GM21576 (cell line): ENCODE data around the gene CD274.
"Not testable (repeated sequence)": the region's sequence is repeated elsewhere in the genome, so short reads cannot be mapped to it uniquely, and the experiment has no call there.

Experiments used
- ATAC-seq: cut with Tn5 transposase; IDR thresholded peaks from one replicate; pipeline ENCODE4 v1.9.1; 2021; ENCODE audit warnings: mild to moderate bottlenecking, moderate library complexity; ENCODE audit not compliant: unreplicated experiment

The CD274 gene

DNA sequence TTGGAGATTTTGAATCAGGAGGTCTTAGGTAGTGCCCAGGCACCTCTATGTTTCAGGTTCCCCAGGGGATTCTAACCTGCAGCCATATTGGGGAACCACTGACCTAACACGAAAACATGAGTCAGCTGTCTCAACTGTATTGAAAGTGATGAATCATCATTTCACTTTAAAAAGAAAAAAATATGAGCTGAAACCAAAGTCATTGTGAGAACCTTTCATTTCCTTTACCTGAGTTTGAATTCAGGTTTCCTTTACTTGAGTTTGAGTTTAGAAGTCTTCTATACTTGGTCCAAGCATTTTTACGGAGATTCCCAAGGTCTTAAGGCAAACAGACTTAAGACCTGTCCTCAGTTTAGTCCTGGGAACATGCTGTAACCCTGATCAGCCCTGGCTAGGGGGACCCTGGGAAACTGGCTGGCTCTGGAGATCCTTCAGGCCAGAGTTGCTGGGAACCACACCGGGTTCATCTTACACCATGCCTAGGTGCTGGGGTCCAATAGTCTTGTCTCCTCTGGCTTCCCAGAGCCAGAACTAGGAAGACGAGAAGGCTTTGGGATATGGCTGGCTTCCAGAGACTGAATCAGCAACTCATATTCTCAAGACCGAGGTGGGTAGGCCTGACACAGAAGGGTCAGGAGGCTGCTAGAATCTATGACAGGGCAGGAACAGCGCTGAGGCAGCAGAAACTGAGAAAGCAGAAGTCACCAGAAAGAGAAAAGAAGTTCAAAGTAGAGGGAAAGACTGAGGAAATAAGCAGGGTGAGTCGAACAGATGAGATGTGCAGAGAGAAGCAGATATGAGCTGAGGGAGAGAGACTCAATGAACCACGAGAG is 43.6 kb downstream of the CD274 start:
- peak; percentile 80 for ATAC-seq

DNA sequence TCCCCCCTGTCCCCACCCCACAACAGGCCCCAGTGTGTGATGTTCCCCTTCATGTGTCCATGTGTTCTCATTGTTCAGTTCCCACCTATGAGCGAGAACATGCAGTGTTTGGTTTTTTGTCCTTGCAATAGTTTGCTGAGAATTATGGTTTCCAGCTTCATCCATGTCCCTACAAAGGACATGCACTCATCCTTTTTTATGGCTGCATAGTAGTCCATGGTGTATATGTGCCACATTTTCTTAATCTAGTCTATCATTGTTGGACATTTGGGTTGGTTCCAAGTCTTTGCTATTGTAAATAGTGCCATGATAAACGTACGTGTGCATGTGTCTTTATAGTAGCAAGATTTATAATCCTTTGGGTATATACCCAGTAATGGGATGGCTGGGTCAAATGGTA is 44.4 kb downstream of the CD274 start:
- not testable (repeated sequence) for ATAC-seq

DNA sequence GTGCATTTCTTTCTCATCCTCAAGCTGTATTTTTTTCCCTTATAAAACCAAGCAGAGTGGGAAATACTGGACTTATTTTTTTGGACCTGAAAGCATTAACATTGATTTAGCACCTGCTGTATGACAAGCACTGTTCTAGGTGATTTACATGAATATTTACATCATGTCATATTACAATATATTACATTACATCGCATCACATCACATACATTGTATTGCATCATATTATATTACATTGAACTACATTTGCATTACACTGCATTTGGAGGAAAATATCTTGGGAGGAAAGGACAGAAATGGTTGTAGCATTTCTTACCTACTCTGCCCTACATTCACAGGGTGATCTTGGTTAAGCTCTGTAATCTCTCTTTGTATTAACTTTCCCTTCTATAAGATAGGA is 48.8 kb downstream of the CD274 start:
- no peak for ATAC-seq

DNA sequence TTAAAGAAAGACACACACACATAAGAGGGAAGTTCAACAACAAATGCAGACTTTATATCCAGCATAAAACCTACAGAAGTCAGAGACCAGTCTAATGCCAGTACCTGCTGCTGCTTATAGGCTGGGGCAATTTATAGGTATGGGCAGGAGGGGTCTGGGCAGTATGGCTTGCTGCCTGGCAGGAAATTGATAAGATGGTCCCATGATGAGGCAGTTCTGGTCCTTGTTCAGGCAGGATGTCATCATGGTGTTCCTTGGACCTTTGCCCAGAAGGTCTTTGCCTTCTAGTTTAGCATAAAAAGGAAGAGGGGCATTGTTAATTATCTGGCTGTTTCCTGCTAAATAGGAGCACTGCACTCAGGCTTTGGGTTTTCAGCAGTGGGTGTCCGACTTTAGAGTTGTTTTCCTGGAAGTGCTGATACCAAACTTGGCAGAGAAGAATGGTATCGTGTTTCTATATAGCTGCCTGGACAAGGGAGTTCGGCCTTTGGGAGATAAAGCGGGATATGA is 49.6 kb downstream of the CD274 start:
- ATAC-seq, result no peak

DNA sequence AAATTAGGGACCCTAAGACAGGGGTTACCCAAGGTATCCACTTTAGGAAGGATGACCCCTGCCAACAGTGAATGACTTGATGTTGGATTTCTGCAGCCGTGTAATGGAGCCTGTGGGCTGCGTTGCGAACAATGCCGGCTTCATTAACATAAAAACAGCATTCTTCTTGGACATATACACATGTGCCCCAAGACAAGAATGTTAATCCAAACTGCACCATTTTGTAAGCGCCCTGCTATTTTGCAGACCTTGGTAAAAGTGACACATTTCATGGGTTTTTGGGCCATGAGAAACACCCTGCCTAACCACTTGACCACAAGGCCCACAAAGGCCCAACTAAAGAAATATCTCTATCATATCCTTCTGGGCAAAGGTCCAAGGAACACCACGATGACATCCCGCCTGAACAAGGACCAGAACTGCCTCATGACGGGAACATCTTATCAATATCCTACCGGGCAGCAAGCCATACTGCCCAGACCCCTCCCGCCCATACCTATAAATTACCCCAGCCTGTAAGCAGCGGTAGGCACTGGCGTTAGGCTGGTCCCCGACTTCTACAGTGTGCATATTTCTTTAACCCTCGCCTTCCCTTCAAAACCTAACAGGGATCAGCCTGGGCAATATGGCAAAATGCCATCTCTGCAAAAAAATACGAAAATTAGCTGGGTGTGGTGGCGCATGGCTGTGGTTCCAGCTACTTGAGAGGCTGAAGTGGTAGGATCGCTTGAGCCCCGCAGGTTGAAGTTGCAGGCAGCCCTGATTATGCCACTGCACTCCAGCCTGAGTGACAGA is 50.3 kb downstream of the CD274 start:
- no peak for ATAC-seq

DNA sequence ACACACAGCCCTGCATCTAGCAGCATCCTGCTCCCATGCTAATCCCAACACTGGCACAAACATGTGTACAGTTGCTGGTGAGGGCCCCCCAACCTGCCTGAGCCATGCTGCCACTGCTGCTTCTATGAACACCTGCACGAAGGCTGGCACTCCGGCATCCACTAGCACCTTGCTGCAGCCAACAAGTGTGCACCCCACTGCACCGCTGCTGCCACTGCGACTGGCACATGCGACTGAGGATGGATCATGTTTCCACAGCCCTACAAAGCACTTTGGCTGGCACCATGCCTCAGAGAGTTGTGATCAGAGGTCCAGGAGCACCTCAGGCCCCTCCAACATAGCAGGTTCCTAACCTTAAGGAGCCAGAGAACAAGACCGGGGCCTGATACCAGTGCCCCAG is 52.2 kb downstream of the CD274 start:
- no peak for ATAC-seq

DNA sequence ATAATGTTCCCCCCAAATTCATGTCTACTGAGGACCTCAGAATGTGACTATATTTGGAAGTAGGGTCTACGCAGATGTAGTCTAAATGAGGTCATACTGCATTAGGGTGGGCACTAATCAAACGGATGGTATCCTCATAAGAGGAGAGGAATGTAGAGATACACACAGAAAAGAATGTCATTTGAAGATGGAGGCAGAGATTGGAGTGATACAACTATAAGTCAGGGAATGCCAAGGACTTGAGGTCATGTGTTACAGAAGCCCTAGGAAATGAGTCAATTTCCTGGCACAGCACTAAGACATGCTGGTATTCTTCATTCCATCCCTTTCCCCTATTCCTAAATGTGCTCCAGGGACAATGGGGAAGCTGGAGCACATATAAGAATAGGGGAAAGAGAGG is 59.2 kb downstream of the CD274 start:
- ATAC-seq, result no peak

DNA sequence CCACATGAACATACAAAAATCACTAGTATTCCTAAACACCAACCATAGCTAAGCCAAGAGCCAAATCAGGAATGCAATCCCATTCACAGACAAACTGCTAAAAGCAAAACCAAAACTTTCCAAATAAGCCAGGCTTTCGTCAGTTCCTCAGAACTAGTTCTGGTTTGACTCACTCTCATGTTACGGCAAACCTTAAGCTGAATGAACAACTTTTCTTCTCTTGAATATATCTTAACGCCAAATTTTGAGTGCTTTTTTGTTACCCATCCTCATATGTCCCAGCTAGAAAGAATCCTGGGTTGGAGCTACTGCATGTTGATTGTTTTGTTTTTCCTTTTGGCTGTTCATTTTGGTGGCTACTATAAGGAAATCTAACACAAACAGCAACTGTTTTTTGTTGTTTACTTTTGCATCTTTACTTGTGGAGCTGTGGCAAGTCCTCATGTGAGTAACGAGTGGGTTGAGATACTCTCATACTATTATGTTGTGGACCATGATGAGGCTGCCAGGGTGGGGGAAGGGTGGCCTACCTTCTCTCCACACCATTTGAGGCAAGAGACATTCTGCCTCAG is 60.1 kb downstream of the CD274 start, which contains the start of gene PDCD1LG2:
PDCD1LG2 (plus strand) TSS at position 172 of the 572 bp plus-strand sequence. CDS start 12,016 bp downstream, outside the sequence.
- peak; percentile 65 for ATAC-seq

DNA sequence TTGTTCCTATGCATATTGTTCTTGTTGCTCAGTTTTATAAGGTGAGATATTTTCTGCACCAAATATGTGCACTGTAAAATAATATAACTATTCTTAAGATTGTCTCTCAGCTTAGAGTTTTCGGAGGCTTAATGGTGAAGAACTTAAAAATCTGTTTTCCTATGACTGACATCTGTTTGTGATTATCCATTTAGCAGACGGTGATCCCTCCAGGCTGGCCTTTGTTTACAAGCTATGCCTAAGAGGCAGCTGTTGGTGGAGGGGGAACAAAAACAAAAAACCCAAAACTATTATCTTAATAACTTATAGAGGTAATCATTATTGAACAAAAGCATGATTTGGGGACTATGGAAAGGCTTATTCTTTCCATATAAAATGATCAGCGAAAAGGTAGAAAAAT is 60.6 kb downstream of the CD274 start:
- ATAC-seq, result no peak

DNA sequence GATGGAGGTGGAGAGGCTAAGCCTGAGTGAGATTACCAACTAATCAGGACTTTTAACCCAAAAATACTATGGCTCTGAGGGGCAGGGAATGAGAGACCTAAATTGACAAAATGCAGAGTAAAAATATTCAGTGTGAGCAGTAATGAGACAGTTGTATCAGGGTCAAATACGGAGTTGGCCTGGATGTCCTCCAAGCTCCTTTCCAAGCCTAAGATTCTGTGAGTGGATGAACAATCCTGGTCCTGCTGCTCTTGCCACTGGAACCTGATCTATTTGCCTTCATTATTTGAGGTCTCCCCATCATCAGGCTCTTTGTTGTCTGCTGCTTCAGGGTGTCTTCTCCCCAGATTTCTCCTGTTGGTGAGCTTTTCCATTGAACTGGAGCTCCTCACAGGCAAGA is 61.1 kb downstream of the CD274 start:
- ATAC-seq, result no peak

DNA sequence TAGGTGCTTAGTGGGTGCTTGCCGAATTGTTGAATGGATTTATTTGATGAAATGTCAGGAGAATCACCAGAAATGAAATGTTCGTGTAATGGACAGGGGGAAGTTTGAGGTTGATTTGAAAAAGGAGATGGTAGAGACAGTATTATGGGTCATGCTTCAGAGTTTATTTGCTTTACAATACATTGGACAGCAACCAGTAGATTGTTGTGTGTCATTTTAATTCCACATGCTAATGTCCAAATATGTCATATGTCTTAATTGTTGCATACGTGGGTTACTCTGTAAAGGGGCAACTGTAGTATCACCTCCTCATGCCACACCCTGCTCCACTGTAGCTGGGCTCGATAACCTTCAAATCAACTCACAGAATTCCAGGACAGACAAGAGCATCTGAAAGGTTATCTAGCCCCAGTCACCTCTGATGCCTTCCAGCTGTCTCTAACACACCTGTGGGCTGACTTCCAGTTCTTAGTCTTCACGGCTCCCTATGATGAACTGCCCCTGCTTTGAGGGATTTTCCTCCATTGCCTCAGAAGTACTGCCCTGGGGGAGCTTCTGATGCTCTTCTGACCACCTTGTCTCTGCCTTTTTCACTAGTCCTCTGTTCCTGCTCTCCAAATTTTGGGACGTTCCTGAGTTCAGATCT is 61.7 kb downstream of the CD274 start:
- no peak for ATAC-seq

DNA sequence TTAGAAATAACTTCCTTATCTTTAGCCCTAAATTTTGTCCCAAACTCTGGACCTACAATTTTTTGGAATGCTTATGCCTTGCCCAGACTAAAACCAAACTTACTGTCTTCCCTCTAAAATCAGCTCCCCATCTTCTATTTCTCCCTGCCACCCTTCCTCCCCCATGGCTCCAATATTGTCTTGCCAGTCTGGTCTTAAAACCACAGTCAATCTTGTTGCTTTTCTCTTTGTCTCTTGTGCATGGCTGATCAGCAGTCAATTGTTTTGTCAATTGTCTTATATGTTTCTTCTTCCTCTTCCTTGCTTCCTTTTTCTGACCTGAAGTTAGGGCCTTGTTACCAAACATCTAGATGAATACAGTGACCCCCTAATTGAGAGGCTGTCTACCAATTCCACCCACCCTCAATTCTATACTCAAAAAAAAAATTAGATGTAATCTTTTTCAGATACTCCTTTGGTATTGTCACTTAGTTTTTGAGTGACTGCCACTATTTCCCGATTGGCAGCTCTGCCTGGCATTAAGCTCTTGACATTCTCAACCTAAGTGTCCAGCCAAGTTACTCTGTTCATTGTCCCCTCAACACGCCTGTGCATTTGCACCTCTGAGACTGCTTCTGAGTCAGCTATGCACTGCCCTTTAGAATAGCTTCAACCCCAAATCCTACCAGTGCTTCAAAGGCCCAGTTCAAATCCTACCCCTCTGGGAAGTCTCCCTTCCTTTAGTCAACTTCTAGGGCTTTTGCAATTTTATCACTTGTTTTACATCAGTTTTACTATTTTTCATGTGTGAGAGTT is 62.5 kb downstream of the CD274 start:
- ATAC-seq, result no peak

DNA sequence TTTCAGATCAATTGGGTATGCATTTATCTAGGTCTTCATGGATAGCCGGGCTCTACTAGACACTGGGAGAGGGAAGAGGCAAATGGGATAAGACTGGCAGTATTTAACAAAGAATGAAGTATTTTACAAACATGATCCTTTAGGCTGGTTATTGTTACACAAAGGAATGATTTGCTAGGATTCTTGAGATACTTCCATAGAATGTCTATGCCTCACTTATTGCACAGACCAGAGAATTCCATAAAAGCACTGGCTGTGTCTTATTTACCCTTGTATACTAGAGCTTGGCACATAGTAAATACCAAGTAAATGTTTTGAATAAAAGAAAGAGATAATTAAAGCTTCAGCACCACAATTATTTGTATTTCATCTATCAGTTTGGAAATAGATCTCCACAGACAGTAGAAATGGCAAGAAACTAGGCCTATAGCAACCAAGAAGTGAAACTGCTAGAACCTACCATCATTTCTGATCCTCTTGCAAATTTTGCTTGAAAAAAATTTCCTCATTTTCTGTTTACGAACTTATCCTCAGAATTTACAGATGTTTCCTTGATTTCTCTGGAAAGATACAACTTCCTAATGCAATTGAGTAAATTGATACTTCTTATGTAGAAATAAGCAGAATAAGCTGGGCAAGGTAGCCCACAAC is 63.7 kb downstream of the CD274 start:
- ATAC-seq, result no peak

DNA sequence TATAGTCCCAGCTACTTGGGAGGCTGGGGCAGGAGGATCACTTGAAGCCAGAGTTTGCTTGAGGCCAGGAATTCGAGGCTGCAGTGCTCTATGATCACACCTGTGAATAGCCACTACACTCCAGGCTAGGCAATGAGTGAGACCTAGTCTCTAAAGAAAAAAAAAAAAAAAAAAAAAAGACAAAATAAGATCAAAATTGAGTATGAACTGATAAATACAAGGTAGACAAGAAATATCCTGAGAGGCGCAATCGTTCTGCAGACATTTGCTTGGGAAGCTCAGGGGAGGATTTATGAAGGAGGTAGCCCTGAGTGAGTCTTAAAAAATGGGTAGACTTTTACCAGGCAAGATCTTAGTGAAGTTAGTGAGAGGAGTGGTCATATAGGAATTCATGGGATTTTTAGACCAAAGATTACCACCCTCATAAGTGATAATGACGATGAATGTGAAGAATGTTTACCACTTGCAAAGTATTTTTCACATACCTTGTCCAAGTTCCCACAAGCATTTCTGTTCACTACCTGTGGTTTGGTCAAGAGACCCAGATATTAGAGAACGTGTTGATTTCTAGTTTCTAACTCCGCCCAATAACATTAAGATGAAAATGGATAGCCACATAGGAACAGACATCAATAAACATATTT is 64.4 kb downstream of the CD274 start:
- ATAC-seq, result no peak

DNA sequence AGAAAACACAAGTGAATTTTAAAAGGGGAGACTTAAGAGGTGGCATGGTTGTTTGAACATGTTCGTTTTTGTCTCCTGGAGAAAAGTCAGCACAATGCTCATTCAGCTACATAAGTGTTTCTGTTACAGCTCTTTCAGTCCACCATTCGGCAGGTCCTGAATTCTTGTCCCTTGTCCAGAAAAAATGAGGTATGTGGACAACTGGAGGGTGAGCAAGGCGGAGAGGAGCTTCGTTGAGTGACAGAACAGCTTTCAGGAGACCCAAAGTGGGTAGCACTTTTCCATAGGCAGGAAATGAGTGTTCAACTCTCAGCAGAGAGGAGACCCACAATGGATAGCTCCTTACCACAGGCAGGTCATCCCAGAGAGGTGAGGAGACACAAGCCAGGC is 64.9 kb downstream of the CD274 start:
- ATAC-seq, result no peak

DNA sequence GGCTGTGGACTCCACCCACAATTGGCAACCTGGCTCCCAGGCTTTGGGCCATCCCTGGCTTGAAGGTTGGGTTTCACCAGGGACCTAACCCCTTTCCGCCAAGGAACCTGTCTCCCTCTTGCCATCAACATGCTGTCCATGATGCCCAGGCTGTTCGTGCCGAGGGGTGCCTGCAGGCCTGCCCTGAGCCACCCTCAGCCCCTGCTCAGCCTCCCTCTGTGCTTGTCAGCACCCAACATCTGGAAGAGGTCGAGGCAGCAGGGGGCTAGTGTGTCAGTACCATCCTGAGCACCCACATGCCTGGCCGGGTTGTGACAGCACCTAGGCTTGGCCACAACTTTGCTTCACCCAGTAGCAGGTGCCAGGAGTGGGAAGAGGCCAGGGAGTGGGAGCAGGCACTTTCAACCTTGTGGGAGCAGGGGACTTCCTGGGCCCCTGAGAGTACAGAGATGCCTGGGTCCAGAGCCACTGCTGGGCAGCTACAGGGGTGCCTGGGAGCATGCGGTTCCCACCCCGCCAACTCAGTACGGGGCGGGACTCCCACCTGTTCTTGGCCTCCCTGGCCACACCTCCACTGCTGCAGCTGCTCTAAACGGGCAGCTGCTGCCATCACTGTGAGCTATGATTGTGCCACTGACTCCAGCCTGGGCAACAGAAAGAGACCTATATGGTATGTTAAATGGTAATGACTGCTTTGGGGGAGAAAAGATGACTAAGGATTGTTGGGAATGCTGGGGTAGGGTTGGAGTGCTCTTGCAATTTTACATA is 66.3 kb downstream of the CD274 start:
- ATAC-seq, result no peak

DNA sequence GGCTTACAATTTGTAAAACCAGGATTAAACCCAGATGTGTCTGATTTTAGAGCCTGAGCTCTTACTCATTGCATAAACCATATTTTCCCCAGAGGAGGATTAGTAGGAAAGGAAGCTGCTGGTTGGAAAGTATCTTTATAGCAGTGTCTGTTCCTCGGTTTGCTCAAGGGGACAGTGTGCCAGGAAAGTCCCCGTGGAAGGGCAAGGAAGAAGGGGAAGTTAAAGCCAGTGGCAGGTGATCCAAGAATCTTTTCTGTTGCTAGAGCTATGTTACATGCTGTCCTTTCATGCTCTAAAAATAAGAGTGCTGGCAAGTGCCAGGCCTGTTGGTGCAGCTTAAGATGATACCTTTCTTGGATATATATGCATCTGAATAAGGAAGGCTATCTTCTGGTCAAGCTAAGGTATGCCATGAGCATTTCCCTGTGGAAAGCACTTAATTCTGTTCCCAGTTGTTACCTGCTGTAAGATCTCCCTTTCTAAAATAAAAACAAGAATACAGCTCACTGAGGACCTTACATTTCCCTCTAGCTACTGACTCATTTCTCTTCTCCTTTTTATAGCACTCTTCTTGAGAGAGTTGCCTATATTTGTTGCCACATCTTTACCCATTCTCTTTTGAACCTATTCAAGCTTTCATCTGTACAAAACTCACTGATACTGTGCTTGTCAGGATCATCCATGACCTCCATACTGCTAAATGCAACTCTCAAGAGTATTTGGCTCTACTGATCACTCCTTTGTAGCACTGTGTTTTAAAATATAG is 68.0 kb downstream of the CD274 start:
- peak; percentile 65 for ATAC-seq

DNA sequence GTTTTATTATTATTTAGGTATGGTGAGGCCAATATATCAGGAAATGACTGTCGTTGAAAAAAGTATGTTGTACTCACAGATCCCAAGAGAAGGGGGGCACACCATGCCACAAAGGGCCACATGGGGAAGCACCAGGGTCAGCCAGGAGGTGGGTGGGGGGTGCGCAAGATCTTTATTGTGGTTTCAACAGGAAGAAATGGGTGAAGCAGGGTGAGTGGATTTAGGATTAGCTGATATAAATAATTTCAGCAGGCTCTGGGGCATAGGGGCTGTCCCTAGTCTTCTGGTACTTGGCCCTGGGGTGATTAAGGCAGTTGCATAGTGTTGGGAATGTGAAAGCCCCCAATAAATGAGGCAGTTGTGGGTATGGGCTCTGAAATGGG is 68.6 kb downstream of the CD274 start:
- peak; percentile 14 for ATAC-seq
